Fibroblast of gingiva (primary cell): ENCODE results near the gene BHLHA15.

Experiments
- DNase-seq: peaks from one replicate; pipeline ENCODE4 v3.0.0-alpha.2; 2011; ENCODE audit warnings: low read depth

The BHLHA15 gene

GRCh38 chr7:98225913-98226614, 14.8 kb downstream of the BHLHA15 start:
- no peak for DNase-seq

GRCh38 chr7:98227939-98228338, 16.7 kb downstream of the BHLHA15 start:
- DNase-seq = no peak

GRCh38 chr7:98228801-98229200, 17.6 kb downstream of the BHLHA15 start:
- DNase-seq = no peak

GRCh38 chr7:98229441-98229840, 18.2 kb downstream of the BHLHA15 start:
- no peak for DNase-seq

- no peak for DNase-seq
Observed at GRCh38 chr7:98229991-98230745, 18.9 kb downstream of the BHLHA15 start.

- DNase-seq = no peak
Observed at GRCh38 chr7:98230746-98231471, 19.7 kb downstream of the BHLHA15 start.

GRCh38 chr7:98231493-98232262, 20.4 kb downstream of the BHLHA15 start:
- DNase-seq = no peak

- DNase-seq = no peak
Observed at GRCh38 chr7:98232263-98232585, 21.0 kb downstream of the BHLHA15 start.

- no peak for DNase-seq
Observed at GRCh38 chr7:98232799-98233198, 21.6 kb downstream of the BHLHA15 start.

GRCh38 chr7:98233219-98234070, 22.2 kb downstream of the BHLHA15 start:
- no peak for DNase-seq

GRCh38 chr7:98234429-98235147, 23.3 kb downstream of the BHLHA15 start:
- peak; percentile 23 for DNase-seq

- DNase-seq = no peak
Observed at GRCh38 chr7:98235901-98236300, 24.7 kb downstream of the BHLHA15 start.

GRCh38 chr7:98236355-98237185, 25.3 kb downstream of the BHLHA15 start:
- DNase-seq = no peak

GRCh38 chr7:98238076-98238475, 26.8 kb downstream of the BHLHA15 start:
- DNase-seq = no peak

- DNase-seq = no peak
Observed at GRCh38 chr7:98238976-98239375, 27.7 kb downstream of the BHLHA15 start.

GRCh38 chr7:98240961-98241673, 29.9 kb downstream of the BHLHA15 start:
- no peak for DNase-seq

- no peak for DNase-seq
Observed at GRCh38 chr7:98241674-98242241, 30.5 kb downstream of the BHLHA15 start.

- DNase-seq = no peak
Observed at GRCh38 chr7:98242342-98242741, 31.1 kb downstream of the BHLHA15 start.

- DNase-seq = no peak
Observed at GRCh38 chr7:98242934-98243333, 31.7 kb downstream of the BHLHA15 start.
